Fibroblast of the aortic adventitia (primary cell): ENCODE results near the gene LKAAEAR1. TPM values are rescaled to one million over a fixed set of nuclear protein-coding genes. Genes with fewer than 3 reads are reported as not detected.
"Not testable (repeated sequence)": the region's sequence is repeated elsewhere in the genome, so short reads cannot be mapped to it uniquely, and the experiment has no call there.

Experiments
- DNase-seq: peaks from one replicate; pipeline ENCODE4 v3.0.0-alpha.2; 2010; ENCODE audit warnings: low read depth
- H3K4me3 ChIP-seq: 2 replicates; pipeline ENCODE4 v1.5.1; 2011; ENCODE audit warnings: low read depth, mild to moderate bottlenecking, control low read depth, low read length, moderate library complexity
- CTCF ChIP-seq: IDR thresholded peaks from 2 replicates; pipeline ENCODE4 v1.5.1; 2011; ENCODE audit warnings: mild to moderate bottlenecking, low read length, control low read depth, inconsistent platforms; ENCODE audit not compliant: insufficient read depth
- total RNA-seq: library from RNA; depleted of rRNA; stranded (reverse); fragments of >200 nt; gene quantifications from 2 replicates; pipeline ENCODE4 v1.2.3, GENCODE V29; 2012; ENCODE audit warnings: low replicate concordance

The LKAAEAR1 gene
- total RNA-seq, 1 donor = 0.36 TPM

- no peak overlapping the region for H3K4me3 ChIP-seq
- DNase-seq = no peak
- no peak for TF ChIP-seq CTCF
Measured at GRCh38 chr20:64095927-64096326, 11.7 kb upstream of the LKAAEAR1 start.

DNA sequence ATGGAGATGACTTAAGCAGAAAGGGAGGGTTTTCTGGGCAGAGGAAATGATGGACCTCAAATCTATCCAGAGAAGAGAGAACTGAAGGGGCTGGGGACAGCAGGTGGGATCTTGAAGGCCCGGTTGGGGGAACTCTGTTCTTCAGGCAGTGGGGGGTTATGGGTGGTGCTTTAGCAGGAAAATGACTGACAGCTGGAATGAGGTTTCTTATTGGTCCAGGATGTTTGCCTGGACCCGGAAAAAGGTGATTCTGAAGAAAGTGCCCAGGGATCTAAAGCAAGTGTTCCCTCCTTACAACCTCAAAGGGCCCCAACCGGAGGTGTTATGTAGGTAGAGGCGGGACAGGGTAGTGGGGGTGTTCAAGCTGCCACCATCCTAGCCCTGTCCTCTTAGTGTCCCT is 11.3 kb upstream of the LKAAEAR1 start:
- no peak overlapping the region for H3K4me3 ChIP-seq
- DNase-seq = no peak
- no peak for TF ChIP-seq CTCF

- no peak for TF ChIP-seq CTCF
- H3K4me3 ChIP-seq = no peak overlapping the region
- no peak for DNase-seq
Measured at GRCh38 chr20:64093013-64093503, 8.9 kb upstream of the LKAAEAR1 start.

DNA sequence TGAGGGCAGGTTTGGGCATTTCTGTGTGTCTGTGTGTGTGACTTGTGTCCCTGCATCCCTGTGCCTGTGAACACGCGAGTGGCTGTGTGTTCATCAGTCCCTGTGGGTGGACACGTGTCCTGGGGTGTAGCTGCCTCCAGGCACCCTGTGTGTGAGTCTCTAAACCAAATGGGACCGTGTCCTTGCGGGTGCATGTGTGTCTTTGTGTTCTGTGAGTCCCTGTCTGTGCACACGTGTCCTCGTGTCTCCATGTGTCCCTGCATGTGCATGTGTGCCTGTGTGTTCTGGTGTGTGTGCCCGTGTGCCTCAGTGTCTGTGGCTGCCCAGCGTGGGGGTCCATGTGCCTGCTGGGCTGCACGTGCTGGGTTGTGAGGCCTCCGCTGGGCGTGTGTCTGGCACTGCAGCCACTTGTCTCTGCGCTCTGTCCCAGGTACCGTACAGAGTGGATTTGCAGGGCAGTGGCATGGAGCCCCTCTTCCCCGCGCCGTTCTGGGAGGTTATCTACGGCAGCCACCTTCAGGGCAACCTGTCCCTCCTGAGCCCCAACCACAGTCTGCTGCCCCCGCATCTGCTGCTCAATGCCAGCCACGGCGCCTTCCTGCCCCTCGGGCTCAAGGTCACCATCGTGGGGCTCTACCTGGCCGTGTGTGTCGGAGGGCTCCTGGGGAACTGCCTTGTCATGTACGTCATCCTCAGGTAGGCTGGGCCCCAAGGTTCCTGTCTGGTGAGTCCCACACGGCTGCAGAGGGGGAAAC is 8.2 kb upstream of the LKAAEAR1 start:
- no peak for DNase-seq
- H3K4me3 ChIP-seq = no peak overlapping the region
- no peak for TF ChIP-seq CTCF

- H3K4me3 ChIP-seq = no peak overlapping the region
- no peak for TF ChIP-seq CTCF
- no peak for DNase-seq
Measured at GRCh38 chr20:64091770-64092169, 7.6 kb upstream of the LKAAEAR1 start.

DNA sequence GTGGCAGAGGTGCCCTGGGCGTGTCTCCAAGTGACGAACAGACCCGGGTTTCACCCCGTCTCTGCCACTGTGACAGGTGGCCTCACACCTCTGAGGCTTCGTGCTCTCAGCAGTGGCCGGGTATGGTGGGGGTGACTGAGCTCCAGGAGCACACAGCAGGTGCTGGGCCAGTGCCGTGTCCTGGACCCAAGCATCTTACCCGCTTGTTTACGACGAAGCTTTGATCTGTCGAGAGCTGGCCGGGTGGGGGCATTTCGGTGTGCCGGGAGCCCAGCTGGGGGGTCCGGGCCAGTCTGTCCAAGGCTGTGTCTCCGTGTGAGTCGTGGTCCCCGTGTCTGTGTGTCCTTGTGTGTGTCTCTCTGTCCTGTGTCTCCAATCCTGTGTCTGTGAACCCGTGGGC is 7.1 kb upstream of the LKAAEAR1 start:
- no peak for TF ChIP-seq CTCF
- no peak overlapping the region for H3K4me3 ChIP-seq
- no peak for DNase-seq

DNA sequence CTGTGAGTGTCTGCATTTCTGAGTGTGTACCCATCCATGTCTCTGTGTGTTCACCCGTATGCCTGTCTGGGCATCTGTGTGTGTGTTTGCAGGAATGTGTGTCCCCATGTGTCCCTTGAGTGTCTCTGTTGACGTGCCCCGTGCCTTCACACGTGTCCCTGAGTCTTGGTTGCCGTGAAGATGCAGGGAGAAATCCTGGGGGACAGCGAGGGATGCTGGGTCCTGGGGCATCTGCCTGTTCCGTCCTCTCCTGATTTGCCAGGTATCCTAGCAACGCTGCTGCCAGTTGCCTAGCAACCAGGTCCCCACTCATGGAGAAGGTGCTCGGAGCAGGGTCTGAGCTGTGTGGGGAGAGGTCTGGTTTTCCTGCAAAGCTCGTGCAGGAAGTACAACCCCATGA is 6.0 kb upstream of the LKAAEAR1 start:
- no peak for TF ChIP-seq CTCF
- H3K4me3 ChIP-seq = no peak overlapping the region
- DNase-seq = no peak

- H3K4me3 ChIP-seq, DNase-seq: not testable (repeated sequence)
Measured at GRCh38 chr20:64088586-64088985, 4.4 kb upstream of the LKAAEAR1 start.

GRCh38 chr20:64087226-64087825 is 3.1 kb upstream of the LKAAEAR1 start:
- H3K4me3 ChIP-seq, DNase-seq: not testable (repeated sequence)
